Cardiac fibroblast (primary cell): ENCODE data around the gene PCDHGB6.
"Not testable (repeated sequence)": the region's sequence is repeated elsewhere in the genome, so short reads cannot be mapped to it uniquely, and the experiment has no call there.

Experiments
- DNase-seq, 2 donors: peaks; one replicate each; pipeline versions ENCODE4 v3.0.0 to v3.0.0-alpha.2; 2010; ENCODE audit warnings: low read depth in 2 of 2
- H3K4me3 ChIP-seq, 2 donors: replicated peaks in 1 of 2; 1 replicate in 1 of 2; 2 replicates in 1 of 2; pipeline ENCODE4 v1.5.1; 2011; ENCODE audit warnings: low read depth in 2 of 2, low read length in 2 of 2, mild to moderate bottlenecking in 2 of 2, moderate library complexity in 1 of 2
- CTCF ChIP-seq: IDR thresholded peaks from one replicate; pipeline ENCODE4 v1.5.1; 2011; ENCODE audit warnings: low read depth, mild to moderate bottlenecking, low read length, inconsistent platforms

The PCDHGB6 gene

GRCh38 chr5:141422742-141423291 lies 15.0 kb downstream of the PCDHGB6 start:
- no peak overlapping the region for H3K4me3 ChIP-seq
- TF ChIP-seq CTCF: no peak
- no peak for DNase-seq

DNA sequence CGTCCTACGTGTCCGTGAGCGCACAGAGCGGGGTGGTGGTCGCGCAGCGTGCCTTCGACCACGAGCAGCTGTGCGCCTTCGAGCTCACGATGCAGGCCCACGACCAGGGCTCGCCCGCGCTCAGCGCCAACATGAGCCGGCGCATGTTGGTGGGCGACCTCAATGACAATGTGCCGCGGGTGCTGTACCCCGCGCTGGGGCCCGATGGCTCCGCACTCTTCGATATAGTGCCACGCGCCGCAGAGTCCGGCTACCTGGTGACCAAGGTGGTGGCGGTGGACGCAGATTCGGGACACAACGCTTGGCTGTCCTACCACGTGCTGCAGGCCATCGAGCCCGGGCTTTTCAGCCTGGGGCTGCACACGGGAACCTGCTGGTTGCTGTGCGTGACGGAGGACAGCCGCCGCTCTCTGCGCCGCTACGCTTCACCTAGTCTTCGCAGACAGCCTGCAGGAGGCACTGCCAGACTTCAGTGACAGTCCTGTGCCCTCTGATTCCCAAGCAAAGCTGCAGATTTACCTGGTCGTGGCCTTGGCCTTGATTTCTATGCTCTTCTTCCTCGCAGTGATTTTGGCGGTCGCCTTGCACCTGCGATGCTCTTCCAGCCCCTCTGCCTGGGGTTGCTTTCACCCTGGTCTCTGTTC lies 20.1 kb downstream of the PCDHGB6 start:
- DNase-seq: no peak
- no peak for TF ChIP-seq CTCF
- H3K4me3 ChIP-seq: no peak overlapping the region

- peak; percentile 78 for TF ChIP-seq CTCF
- peak; percentile 96 to 97 for DNase-seq
- peak within 1 kb of the TSS; percentile 43 to 55 for H3K4me3 ChIP-seq
Observed at GRCh38 chr5:141430332-141431113, 22.7 kb downstream of the PCDHGB6 start, which contains the start of gene PCDHGA12. TSS of gene PCDHGA12 (plus strand) at chr5:141430507. CDS start at chr5:141430760, 253 bp downstream.

- TF ChIP-seq CTCF: no peak
- H3K4me3 ChIP-seq: peak overlapping the region; percentile 43 to 55
- peak; percentile 56 to 59 for DNase-seq
Observed at GRCh38 chr5:141431286-141431685, 23.5 kb downstream of the PCDHGB6 start.

- not testable (repeated sequence) for DNase-seq, H3K4me3 ChIP-seq
Observed at GRCh38 chr5:141432308-141432707, 24.5 kb downstream of the PCDHGB6 start.

- H3K4me3 ChIP-seq, DNase-seq: not testable (repeated sequence)
Observed at GRCh38 chr5:141432726-141433125, 24.9 kb downstream of the PCDHGB6 start.

GRCh38 chr5:141434006-141434405 lies 26.2 kb downstream of the PCDHGB6 start:
- no peak for TF ChIP-seq CTCF
- H3K4me3 ChIP-seq: no peak overlapping the region
- DNase-seq: peak in 1 of 2 donors; percentile 25
